Islet of Langerhans (tissue), 1 donor: ENCODE measurements around the gene EDDM13.
"Not testable (repeated sequence)": the region's sequence is repeated elsewhere in the genome, so short reads cannot be mapped to it uniquely, and the experiment has no call there.

ENCODE experiments used
- FAIRE-seq: peaks from one replicate; lab custom pipeline; 2011; peaks lifted over from hg19 to GRCh38; lab: Jason Lieb, UNC

The EDDM13 gene

GRCh38 chr19:56321989-56322440, 49.5 kb downstream of the EDDM13 start:
- FAIRE-seq, result no peak

GRCh38 chr19:56324436-56324835, 51.9 kb downstream of the EDDM13 start:
- no peak for FAIRE-seq

GRCh38 chr19:56332695-56333094, 60.1 kb downstream of the EDDM13 start:
- peak; percentile 24 for FAIRE-seq

DNA sequence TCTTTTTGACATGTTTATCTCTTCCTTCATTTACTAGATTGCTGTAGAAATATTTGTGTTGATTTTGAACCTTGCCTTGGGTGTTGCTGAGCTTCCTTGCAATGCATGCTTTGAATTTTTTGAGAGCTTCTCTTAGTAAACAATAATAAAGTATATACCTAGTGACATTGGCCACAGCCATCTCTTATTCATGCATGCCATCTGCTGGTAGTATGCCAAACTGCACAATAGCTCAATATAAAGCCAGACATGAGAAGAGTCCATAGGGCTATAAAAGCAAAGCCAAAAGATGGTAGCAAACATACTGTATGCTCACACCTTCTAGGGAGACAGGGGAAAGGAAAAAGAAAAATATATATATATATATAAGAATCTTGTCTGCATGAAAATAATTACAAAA, 61.0 kb downstream of the EDDM13 start:
- FAIRE-seq, result no peak

DNA sequence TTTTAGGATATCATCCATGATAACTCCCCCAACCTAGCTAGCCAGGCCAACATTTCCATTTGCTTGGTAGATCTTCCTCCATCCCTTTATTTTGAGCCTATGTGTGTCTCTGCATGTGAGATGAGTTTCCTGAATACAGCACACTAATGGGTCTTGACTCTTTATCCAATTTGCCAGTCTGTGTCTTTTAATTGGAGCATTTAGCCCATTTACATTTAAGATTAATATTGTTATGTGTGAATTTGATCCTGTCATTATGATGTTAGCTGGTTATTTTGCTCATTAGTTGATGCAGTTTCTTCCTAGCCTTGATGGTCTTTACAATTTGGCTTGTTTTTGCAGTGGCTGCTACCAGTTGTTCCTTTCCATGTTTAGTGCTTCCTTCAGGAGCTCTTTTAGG, 62.8 kb downstream of the EDDM13 start:
- not testable (repeated sequence) for FAIRE-seq

GRCh38 chr19:56337077-56337476, 64.5 kb downstream of the EDDM13 start:
- not testable (repeated sequence) for FAIRE-seq

DNA sequence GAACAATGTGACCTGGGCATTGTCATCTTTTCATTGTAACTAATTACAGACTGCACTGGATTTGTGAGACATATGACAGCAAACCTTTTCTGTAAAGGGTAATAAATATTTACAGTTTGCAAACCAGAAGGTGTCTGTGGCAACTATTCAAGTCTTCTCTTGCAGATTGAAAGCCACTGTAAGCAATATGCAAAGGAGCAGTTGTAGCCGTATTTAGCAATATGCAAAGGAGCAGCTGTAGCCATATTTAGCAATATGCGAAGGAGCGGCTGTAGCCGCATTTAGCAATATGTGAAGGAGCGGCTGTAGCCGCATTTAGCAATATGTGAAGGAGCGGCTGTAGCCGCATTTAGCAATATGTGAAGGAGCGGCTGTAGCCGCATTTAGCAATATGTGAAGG, 66.5 kb downstream of the EDDM13 start:
- not testable (repeated sequence) for FAIRE-seq

GRCh38 chr19:56341948-56342347, 69.4 kb downstream of the EDDM13 start:
- FAIRE-seq, result no peak

DNA sequence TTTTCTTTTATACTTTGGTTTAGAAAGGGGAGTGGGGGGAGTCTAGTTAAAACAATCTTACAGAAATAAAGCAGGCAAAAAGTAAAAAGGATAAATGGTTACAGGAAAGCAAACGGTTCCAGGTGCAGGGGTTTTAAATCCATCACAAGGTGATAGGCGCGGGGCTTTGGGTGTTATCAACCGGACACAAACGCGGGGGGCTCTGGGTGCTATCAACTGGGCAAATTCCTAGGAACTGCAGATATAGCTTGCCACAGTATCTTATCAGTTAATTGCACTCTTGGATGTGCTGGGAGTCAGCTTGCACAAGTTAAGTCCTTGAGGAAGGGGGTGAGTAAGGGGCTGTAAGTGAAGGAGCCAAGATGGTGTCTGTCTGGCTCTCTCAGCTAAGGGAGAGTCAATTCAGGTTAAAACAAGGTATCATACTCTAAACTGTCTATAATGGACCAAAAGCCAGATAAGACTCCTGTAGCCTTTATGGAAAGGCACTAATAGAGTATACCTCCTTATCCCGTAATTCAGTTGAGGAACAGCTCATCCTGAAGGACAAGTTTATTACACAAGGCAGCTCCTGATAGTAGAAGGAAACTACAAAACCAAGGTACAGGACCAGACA, 74.7 kb downstream of the EDDM13 start:
- FAIRE-seq, result no peak

DNA sequence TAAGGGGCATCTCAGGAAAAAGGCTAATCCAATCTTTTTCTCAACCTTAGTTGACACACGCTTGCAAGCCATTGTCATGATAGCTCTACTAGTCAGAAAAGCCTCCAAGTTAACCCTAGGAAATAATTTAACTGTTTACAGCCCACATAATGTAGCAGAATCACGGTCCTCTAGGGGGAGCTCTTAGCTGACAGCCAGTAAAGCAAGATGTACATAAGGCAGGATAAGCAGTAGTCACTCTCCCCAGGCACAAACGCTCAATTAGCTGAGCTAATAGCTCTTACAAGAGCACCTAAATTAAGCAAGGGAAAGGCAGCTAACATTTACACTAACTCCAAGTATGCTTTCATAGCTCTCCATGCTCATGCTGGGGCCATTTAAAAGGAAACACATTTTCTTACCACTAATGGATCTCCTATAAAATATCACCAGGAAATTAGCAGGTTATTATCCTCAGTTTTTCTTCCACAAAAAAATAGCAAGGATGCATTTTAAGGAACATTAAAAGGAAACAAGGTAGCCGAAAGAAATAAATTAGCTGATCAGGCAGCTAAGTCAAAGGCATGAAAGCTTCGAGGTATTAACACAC, 75.8 kb downstream of the EDDM13 start:
- no peak for FAIRE-seq

DNA sequence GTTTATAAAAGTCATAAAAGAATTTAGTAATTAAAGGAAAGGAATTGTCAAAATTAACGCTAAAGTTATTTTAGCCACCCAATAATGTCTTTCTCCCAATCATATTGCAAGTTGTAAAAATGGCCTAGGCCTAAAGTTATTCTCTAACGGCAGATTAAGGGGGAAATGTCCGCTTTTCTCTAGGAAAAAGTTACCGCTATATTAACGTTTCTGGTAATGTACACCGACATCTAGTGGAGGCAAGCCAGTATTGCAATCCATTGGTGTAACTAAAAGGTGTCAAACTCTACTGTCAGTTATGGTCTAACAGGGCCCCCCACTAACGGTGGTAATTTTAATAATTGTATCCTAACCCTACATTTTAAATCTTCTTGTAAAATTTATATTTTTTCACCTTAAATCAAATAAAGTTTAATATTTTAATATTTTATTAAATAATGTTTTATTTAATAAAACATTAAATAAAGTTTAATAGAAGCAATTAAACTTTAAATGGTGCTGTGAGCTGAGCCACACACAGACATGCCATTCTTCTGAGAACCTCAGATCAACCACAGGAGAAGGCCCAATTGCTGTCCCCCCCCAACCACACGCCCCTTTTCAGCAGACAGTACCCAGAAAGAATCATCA, 78.0 kb downstream of the EDDM13 start:
- peak; percentile 91 for FAIRE-seq

GRCh38 chr19:56351208-56351607, 78.7 kb downstream of the EDDM13 start:
- FAIRE-seq, result no peak

- peak; percentile 24 for FAIRE-seq
Observed at GRCh38 chr19:56355517-56355916, 83.0 kb downstream of the EDDM13 start.

DNA sequence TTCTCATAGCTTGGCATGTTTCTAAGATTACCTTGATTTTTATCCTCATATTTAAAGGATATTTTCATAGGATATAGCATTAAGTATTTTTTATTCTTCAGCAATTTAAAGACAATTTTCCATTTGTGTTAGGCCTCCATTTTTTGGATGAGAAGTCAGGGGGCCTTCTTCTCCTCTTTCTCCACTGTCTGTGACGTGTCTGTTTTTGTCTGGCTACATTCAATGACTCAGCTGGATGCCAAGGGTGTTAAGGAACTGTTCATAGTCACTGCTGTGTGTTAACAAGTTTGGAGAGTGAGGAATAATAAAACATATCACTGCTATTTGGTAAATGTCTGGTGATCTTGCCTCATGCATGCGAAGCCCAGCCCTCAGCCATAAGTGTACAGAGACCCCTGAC, 84.4 kb downstream of the EDDM13 start:
- FAIRE-seq, result no peak
